ENCODE data around the gene SCN5A.
"Not testable (repeated sequence)": the region's sequence is repeated elsewhere in the genome, so short reads cannot be mapped to it uniquely, and the experiment has no call there.

Gene SCN5A

GRCh38 chr3:38576526-38577370 lies 72.7 kb downstream of the SCN5A start:
- DNase-seq = no peak

- DNase-seq = no peak
Observed at GRCh38 chr3:38576131-38576525, 73.4 kb downstream of the SCN5A start.

GRCh38 chr3:38575279-38575843 lies 74.1 kb downstream of the SCN5A start:
- no peak for DNase-seq

- DNase-seq = no peak
Observed at GRCh38 chr3:38574411-38575278, 74.8 kb downstream of the SCN5A start.

- DNase-seq = no peak
Observed at GRCh38 chr3:38573556-38573955, 75.9 kb downstream of the SCN5A start.

- DNase-seq = no peak
Observed at GRCh38 chr3:38573111-38573510, 76.4 kb downstream of the SCN5A start.

GRCh38 chr3:38567498-38567897 lies 82.0 kb downstream of the SCN5A start:
- no peak for DNase-seq

GRCh38 chr3:38566794-38567193 lies 82.7 kb downstream of the SCN5A start:
- not testable (repeated sequence) for DNase-seq

- no peak for DNase-seq
Observed at GRCh38 chr3:38566215-38566528, 83.3 kb downstream of the SCN5A start.

GRCh38 chr3:38565339-38566214 lies 83.9 kb downstream of the SCN5A start:
- no peak for DNase-seq

- no peak for DNase-seq
Observed at GRCh38 chr3:38564631-38565338, 84.7 kb downstream of the SCN5A start.

GRCh38 chr3:38563886-38564270 lies 85.6 kb downstream of the SCN5A start:
- DNase-seq = no peak

- DNase-seq = no peak
Observed at GRCh38 chr3:38563070-38563885, 86.2 kb downstream of the SCN5A start.

GRCh38 chr3:38562467-38562925 lies 87.0 kb downstream of the SCN5A start:
- no peak for DNase-seq

GRCh38 chr3:38561746-38562466 lies 87.6 kb downstream of the SCN5A start:
- no peak for DNase-seq

GRCh38 chr3:38560996-38561717 lies 88.3 kb downstream of the SCN5A start:
- no peak for DNase-seq

- DNase-seq = no peak
Observed at GRCh38 chr3:38560284-38560683, 89.2 kb downstream of the SCN5A start.

GRCh38 chr3:38558864-38559263 lies 90.6 kb downstream of the SCN5A start:
- no peak for DNase-seq

GRCh38 chr3:38556640-38557358 lies 92.7 kb downstream of the SCN5A start:
- no peak for DNase-seq
